Neural progenitor cell (in vitro differentiated cells): Measurements from ENCODE around the gene FGD3. TPM values are rescaled to one million over a fixed set of nuclear protein-coding genes. Genes with fewer than 3 reads are reported as not detected.
A peak's percentile ranks its signal among the peaks of the same experiment; 100 is the strongest.

ENCODE experiments used
- DNase-seq: peaks from one replicate; pipeline ENCODE4 v3.0.0-alpha.2; 2016; ENCODE audit warnings: low spot score
- H2AFZ ChIP-seq: fragments of 200-600 bp; sonication (generic); replicated peaks from 2 replicates; pipeline ENCODE4 v1.6.1; 2016; ENCODE audit warnings: antibody characterized with exemption
- H3F3A ChIP-seq: fragments of 200-600 bp; sonication (generic); 2 replicates; pipeline ENCODE4 v1.6.1; 2016; ENCODE audit warnings: antibody characterized with exemption, low read depth
- H3K27ac ChIP-seq: fragments of 200-600 bp; sonication (generic); 2 replicates; pipeline ENCODE4 v1.5.1; 2016; ENCODE audit warnings: mild to moderate bottlenecking
- H3K27me3 ChIP-seq: fragments of 200-600 bp; sonication (generic); 2 replicates; pipeline ENCODE4 v1.6.1; 2016; ENCODE audit warnings: mild to moderate bottlenecking, moderate library complexity
- H3K36me3 ChIP-seq: fragments of 200-600 bp; sonication (generic); 2 replicates; pipeline ENCODE4 v1.5.1; 2016
- H3K4me1 ChIP-seq: fragments of 200-600 bp; sonication (generic); 2 replicates; pipeline ENCODE4 v1.6.1; 2016; ENCODE audit warnings: mixed run types
- H3K4me2 ChIP-seq: fragments of 200-600 bp; sonication (generic); 2 replicates; pipeline ENCODE4 v1.6.1; 2016
- H3K4me3 ChIP-seq: fragments of 200-600 bp; sonication (generic); 2 replicates; pipeline ENCODE4 v1.5.1; 2016
- H3K79me2 ChIP-seq: fragments of 200-600 bp; sonication (generic); 2 replicates; pipeline ENCODE4 v1.6.1; 2016; ENCODE audit warnings: low read depth
- H3K9ac ChIP-seq: fragments of 200-600 bp; sonication (generic); 2 replicates; pipeline ENCODE4 v1.6.1; 2016
- H3K9me3 ChIP-seq: fragments of 200-600 bp; sonication (generic); 2 replicates; pipeline ENCODE4 v1.5.1; 2016; ENCODE audit warnings: low read depth
- H4K20me1 ChIP-seq: fragments of 200-600 bp; sonication (generic); 2 replicates; pipeline ENCODE4 v1.6.1; 2016; ENCODE audit warnings: low read depth
- H3K27ac Mint-ChIP-seq: 3 replicates; pipeline ENCODE4 v1.8.0; 2021; ENCODE audit warnings: mixed read lengths
- H3K27me3 Mint-ChIP-seq: 2 replicates; pipeline ENCODE4 v1.8.0; 2022; ENCODE audit warnings: low read depth, mild to moderate bottlenecking, inconsistent platforms, moderate library complexity, mixed read lengths; ENCODE audit not compliant: insufficient read depth
- H3K36me3 Mint-ChIP-seq: 3 replicates; pipeline ENCODE4 v1.8.0; 2021; ENCODE audit warnings: mixed read lengths
- H3K4me1 Mint-ChIP-seq: 3 replicates; pipeline ENCODE4 v1.8.0; 2021; ENCODE audit warnings: mixed read lengths
- H3K4me3 Mint-ChIP-seq: 3 replicates; pipeline ENCODE4 v1.8.0; 2021; ENCODE audit warnings: mild to moderate bottlenecking, moderate library complexity, mixed read lengths
- H3K9me3 Mint-ChIP-seq: 3 replicates; pipeline ENCODE4 v1.8.0; 2020; ENCODE audit warnings: mixed read lengths
- EZH2 ChIP-seq: fragments of 200-600 bp; sonication (generic); IDR thresholded peaks from 2 replicates; pipeline ENCODE4 v1.6.1; 2017; ENCODE audit warnings: antibody characterized with exemption, mild to moderate bottlenecking, moderate library complexity
- EZH2phosphoT487 ChIP-seq: fragments of 200-600 bp; sonication (generic); IDR thresholded peaks from 2 replicates; pipeline ENCODE4 v1.6.1; 2017; ENCODE audit warnings: antibody characterized with exemption
- total RNA-seq: library from RNA; depleted of rRNA; stranded (reverse); fragments of >200 nt; gene quantifications from 2 replicates; pipeline ENCODE4 v1.2.3, GENCODE V29; 2015; ENCODE audit warnings: low replicate concordance
- TF ChIP-seq, protein P1 (sequence below): fragments of 200-600 bp; sonication (generic); IDR thresholded peaks from 2 replicates; pipeline ENCODE4 v1.5.1; 2017; ENCODE audit warnings: antibody characterized with exemption, mild to moderate bottlenecking

The FGD3 gene
- total RNA-seq, 1 donor from 2014 or later: 0.56 TPM

DNA sequence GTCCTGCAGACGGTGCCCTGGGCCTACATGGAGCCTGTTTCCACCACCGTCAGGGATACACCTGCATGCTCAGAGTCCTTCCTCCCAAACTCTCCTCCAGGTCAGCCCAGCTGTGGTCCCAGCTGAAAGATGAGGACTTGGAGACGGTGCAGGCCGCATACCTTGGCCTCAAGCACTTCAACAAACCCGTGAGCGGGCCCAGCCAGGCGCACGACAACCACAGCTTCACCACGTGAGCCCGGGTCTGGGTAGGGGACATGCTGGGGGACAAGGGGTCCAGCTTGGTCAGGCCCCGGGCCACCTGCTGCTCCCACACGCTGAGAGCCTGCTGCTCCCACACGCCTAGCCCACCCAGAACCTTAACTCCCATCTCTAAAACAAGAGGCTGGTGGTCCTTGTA is 132.0 kb downstream of the FGD3 start:
- H3K79me2 ChIP-seq: no peaks in the 10 kb centered on the region
- TF ChIP-seq, protein P1, sequence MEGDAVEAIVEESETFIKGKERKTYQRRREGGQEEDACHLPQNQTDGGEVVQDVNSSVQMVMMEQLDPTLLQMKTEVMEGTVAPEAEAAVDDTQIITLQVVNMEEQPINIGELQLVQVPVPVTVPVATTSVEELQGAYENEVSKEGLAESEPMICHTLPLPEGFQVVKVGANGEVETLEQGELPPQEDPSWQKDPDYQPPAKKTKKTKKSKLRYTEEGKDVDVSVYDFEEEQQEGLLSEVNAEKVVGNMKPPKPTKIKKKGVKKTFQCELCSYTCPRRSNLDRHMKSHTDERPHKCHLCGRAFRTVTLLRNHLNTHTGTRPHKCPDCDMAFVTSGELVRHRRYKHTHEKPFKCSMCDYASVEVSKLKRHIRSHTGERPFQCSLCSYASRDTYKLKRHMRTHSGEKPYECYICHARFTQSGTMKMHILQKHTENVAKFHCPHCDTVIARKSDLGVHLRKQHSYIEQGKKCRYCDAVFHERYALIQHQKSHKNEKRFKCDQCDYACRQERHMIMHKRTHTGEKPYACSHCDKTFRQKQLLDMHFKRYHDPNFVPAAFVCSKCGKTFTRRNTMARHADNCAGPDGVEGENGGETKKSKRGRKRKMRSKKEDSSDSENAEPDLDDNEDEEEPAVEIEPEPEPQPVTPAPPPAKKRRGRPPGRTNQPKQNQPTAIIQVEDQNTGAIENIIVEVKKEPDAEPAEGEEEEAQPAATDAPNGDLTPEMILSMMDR: no peak
- no peak for TF ChIP-seq EZH2
- TF ChIP-seq EZH2phosphoT487: no peak

DNA sequence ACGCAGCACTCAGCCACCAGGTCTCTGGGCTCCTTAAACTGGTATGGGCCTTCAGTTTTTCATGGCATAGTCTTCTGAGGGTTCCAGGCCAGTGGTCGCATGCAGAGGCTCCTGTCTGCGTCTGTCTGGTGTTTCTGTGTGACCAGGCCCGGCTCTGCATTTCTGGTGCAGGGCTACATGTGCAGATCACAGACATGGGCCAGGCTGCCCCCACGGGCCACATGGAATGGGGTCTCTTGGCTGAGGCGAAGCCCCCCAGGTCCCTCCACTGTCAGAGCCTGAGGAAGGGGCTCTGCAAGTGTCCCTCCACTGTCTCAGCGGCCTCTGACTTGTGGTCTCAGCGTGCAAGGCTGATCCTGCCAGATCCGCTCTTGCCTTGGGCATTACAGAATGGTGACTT is 133.1 kb downstream of the FGD3 start:
- Histone ChIP-seq H2AFZ (no peak overlapping the region), H3K27me3 (no peaks in the 10 kb centered on the region), H3F3A (no peaks in the 10 kb centered on the region), H3K79me2 (no peaks in the 10 kb centered on the region), H3K9ac (no peak overlapping the region), H3K9me3 (no peaks in the 10 kb centered on the region), H3K4me2 (no peak overlapping the region), H3K4me1 (no peaks in the 10 kb centered on the region), H3K4me3 (no peak overlapping the region), H3K36me3 (no peaks in the 10 kb centered on the region), H4K20me1 (no peaks in the 10 kb centered on the region), H3K27ac (no peak overlapping the region)
- H3K27me3 Mint-ChIP-seq: peaks cover 4% of the 10 kb centered on the region
- H3K4me1 Mint-ChIP-seq: peaks cover 16% of the 10 kb centered on the region
- DNase-seq: peak; percentile 0
- H3K4me3 Mint-ChIP-seq: no peak overlapping the region
- H3K36me3 Mint-ChIP-seq: no peaks in the 10 kb centered on the region
- no peak overlapping the region for H3K27ac Mint-ChIP-seq
- H3K9me3 Mint-ChIP-seq: no peaks in the 10 kb centered on the region
- TF ChIP-seq EZH2phosphoT487 (no peak), EZH2 (no peak)
- TF ChIP-seq, protein P1: no peak

More for the DNA sequence above, 132.0 kb downstream of the FGD3 start:
- H3K4me3 Mint-ChIP-seq: no peak overlapping the region
- no peak for DNase-seq
- Histone ChIP-seq H4K20me1 (no peaks in the 10 kb centered on the region), H2AFZ (no peak overlapping the region), H3K9ac (no peak overlapping the region), H3K4me3 (no peak overlapping the region), H3K27me3 (no peaks in the 10 kb centered on the region), H3K27ac (no peak overlapping the region), H3K36me3 (no peaks in the 10 kb centered on the region), H3K4me2 (no peak overlapping the region), H3K9me3 (no peaks in the 10 kb centered on the region), H3F3A (no peaks in the 10 kb centered on the region), H3K4me1 (no peaks in the 10 kb centered on the region)
- peaks cover 16% of the 10 kb centered on the region for H3K4me1 Mint-ChIP-seq
- H3K27ac Mint-ChIP-seq: no peak overlapping the region
- no peaks in the 10 kb centered on the region for H3K9me3 Mint-ChIP-seq
- H3K27me3 Mint-ChIP-seq: peaks cover 4% of the 10 kb centered on the region
- H3K36me3 Mint-ChIP-seq: no peaks in the 10 kb centered on the region

DNA sequence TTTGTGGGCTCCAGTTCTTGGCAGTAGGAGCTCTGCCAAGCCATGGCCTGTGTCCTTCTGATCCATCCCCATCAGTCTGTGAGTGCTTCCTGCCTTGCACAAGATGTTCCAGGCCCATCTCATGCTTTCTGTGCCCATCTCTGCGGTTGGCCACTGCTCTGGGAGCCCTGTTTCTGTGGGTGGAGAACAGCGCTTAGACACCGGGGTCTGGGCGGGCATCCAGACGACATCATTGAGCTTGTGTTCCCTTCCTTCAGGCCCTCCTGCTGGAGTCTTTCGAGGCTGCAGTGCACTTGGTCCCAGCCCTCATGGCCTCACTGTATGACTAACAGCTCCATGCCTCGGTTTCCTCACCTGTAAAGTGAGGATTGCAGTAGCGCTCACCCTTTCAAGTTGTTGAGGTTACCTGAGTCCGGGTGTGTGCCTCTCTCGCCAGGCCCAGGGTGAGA is 133.8 kb downstream of the FGD3 start:
- Histone ChIP-seq H3K4me3 (no peak overlapping the region), H3K36me3 (no peaks in the 10 kb centered on the region), H3K4me1 (no peaks in the 10 kb centered on the region), H3K4me2 (no peak overlapping the region), H3K79me2 (no peaks in the 10 kb centered on the region), H2AFZ (no peak overlapping the region), H3K27ac (no peak overlapping the region), H3F3A (no peaks in the 10 kb centered on the region), H3K27me3 (no peaks in the 10 kb centered on the region), H4K20me1 (no peaks in the 10 kb centered on the region), H3K9ac (no peak overlapping the region), H3K9me3 (no peaks in the 10 kb centered on the region)
- TF ChIP-seq, protein P1: no peak
- TF ChIP-seq EZH2phosphoT487: no peak
- TF ChIP-seq EZH2: no peak
- H3K27me3 Mint-ChIP-seq: peaks cover 6% of the 10 kb centered on the region
- no peaks in the 10 kb centered on the region for H3K36me3 Mint-ChIP-seq
- H3K4me3 Mint-ChIP-seq: no peak overlapping the region
- H3K4me1 Mint-ChIP-seq: peaks cover 16% of the 10 kb centered on the region
- DNase-seq: no peak
- peak overlapping the region; percentile 83 for H3K27ac Mint-ChIP-seq
- peaks cover 2% of the 10 kb centered on the region for H3K9me3 Mint-ChIP-seq
